NB4 (cell line): ENCODE data around the gene KPNA6.

Source experiments
- MYC ChIP-seq: IDR thresholded peaks from 2 replicates; pipeline ENCODE4 v1.6.1; 2011; ENCODE audit warnings: low read depth, low read length
- POLR2A ChIP-seq: IDR thresholded peaks from 2 replicates; pipeline ENCODE4 v1.6.1; 2011; ENCODE audit warnings: mild to moderate bottlenecking; ENCODE audit not compliant: insufficient read length; ENCODE audit errors: extremely low read depth
- TF ChIP-seq, protein P1 (sequence below): IDR thresholded peaks from one replicate; pipeline ENCODE4 v1.5.1; 2012; ENCODE audit warnings: low read depth, low read length

DNA sequence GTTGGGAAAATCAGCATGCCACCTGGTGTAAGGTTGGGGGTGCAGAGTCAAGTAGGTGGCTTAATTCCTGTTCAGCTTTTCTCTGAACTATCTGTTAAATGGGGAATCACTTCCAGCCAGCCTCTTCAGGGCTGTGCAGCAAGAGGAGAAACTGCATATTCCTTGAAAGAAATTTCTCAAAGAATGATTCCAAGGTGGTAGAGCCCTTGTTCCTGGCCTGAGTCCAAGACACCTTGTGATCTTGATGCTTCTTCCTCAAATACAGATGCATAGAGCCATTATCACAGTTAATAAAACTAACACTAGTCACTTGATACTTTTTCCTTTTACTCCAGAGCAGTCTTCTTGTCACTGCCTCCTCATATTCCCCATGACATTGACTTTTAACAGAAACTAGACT, 76.8 kb downstream of the KPNA6 start:
- TF ChIP-seq, protein P1, sequence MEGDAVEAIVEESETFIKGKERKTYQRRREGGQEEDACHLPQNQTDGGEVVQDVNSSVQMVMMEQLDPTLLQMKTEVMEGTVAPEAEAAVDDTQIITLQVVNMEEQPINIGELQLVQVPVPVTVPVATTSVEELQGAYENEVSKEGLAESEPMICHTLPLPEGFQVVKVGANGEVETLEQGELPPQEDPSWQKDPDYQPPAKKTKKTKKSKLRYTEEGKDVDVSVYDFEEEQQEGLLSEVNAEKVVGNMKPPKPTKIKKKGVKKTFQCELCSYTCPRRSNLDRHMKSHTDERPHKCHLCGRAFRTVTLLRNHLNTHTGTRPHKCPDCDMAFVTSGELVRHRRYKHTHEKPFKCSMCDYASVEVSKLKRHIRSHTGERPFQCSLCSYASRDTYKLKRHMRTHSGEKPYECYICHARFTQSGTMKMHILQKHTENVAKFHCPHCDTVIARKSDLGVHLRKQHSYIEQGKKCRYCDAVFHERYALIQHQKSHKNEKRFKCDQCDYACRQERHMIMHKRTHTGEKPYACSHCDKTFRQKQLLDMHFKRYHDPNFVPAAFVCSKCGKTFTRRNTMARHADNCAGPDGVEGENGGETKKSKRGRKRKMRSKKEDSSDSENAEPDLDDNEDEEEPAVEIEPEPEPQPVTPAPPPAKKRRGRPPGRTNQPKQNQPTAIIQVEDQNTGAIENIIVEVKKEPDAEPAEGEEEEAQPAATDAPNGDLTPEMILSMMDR: no peak
- TF ChIP-seq POLR2A (no peak), MYC (no peak)
